IMR-90 (cell line): ENCODE results near the gene ADCY2. TPM values are rescaled to one million over a fixed set of nuclear protein-coding genes. Genes with fewer than 3 reads are reported as not detected.

Source experiments
- ATAC-seq: fragments of 200-7000 bp; cut with Tn5 transposase; 2 replicates; pipeline ENCODE4 v1.9.1; 2020; ENCODE audit warnings: low read depth, mild to moderate bottlenecking, moderate library complexity
- BruUV-seq: library from RNA; stranded (reverse); fragments of 400-500 nt; replicated peaks from 2 replicates; lab custom pipeline; 2021; lab: Mats Ljungman, UMichigan
- CTCF ChIA-PET: fragments of 300-600 bp; formaldehyde crosslinking; extraction: SDS; loops from one replicate; lab custom pipeline; 2021; ENCODE audit warnings: antibody characterized with exemption; lab: Yijun Ruan, JAX
- POLR2A ChIA-PET: fragments of 300-600 bp; sonication (Branson Sonifier 250); formaldehyde crosslinking; loops from one replicate; lab custom pipeline; 2022; ENCODE audit warnings: antibody characterized with exemption; ENCODE audit not compliant: unreplicated experiment; lab: Charles Lee
- DNase-seq: peaks from one replicate; pipeline ENCODE4 v3.0.0; 2013
- H2AFZ ChIP-seq: replicated peaks from 2 replicates; pipeline ENCODE3; 2013; ENCODE audit warnings: low read length, mild to moderate bottlenecking; ENCODE audit not compliant: poor library complexity
- H2AK5ac ChIP-seq: 2 replicates; pipeline ENCODE4 v1.6.1; 2013; ENCODE audit warnings: low read depth, low read length, inconsistent platforms
- H2AK9ac ChIP-seq: replicated peaks from 2 replicates; pipeline ENCODE3; 2013; ENCODE audit warnings: mild to moderate bottlenecking, low read depth, low read length, moderate library complexity; ENCODE audit not compliant: poor library complexity
- H2BK120ac ChIP-seq: 2 replicates; pipeline ENCODE4 v1.6.1; 2013; ENCODE audit warnings: low read depth, low read length, inconsistent platforms
- H2BK15ac ChIP-seq: 3 replicates; pipeline ENCODE4 v1.6.1; 2013; ENCODE audit warnings: low read depth, low read length, inconsistent platforms
- H2BK20ac ChIP-seq: 2 replicates; pipeline ENCODE4 v1.6.1; 2013; ENCODE audit warnings: low read depth, mild to moderate bottlenecking, inconsistent platforms, low read length, moderate library complexity
- H2BK5ac ChIP-seq: 2 replicates; pipeline ENCODE4 v1.6.1; 2013; ENCODE audit warnings: mild to moderate bottlenecking, low read depth, low read length, inconsistent platforms; ENCODE audit not compliant: poor library complexity, severe bottlenecking
- H3K14ac ChIP-seq: replicated peaks from 2 replicates; pipeline ENCODE4 v1.6.1; 2013; ENCODE audit warnings: low read depth, low read length, inconsistent platforms
- H3K18ac ChIP-seq: 2 replicates; pipeline ENCODE4 v1.6.1; 2013; ENCODE audit warnings: low read depth, low read length, control low read depth
- H3K23ac ChIP-seq: 2 replicates; pipeline ENCODE4 v1.6.1; 2013; ENCODE audit warnings: low read depth, low read length, inconsistent platforms
- H3K27ac ChIP-seq: 2 replicates; pipeline ENCODE4 v1.5.1; 2013; ENCODE audit warnings: mild to moderate bottlenecking, control low read depth, low read length; ENCODE audit not compliant: insufficient read depth
- H3K27me3 ChIP-seq: 2 replicates; pipeline ENCODE4 v1.6.1; 2013; ENCODE audit warnings: low read length; ENCODE audit not compliant: control insufficient read depth, insufficient read depth
- H3K36me3 ChIP-seq: 2 replicates; pipeline ENCODE4 v1.6.1; 2013; ENCODE audit warnings: low read length, mixed read lengths; ENCODE audit not compliant: control insufficient read depth, insufficient read depth
- H3K4ac ChIP-seq: 2 replicates; pipeline ENCODE4 v1.6.1; 2013; ENCODE audit warnings: low read depth, low read length, inconsistent platforms
- H3K4me1 ChIP-seq: 2 replicates; pipeline ENCODE4 v1.6.1; 2013; ENCODE audit warnings: low read length, mixed read lengths; ENCODE audit not compliant: control insufficient read depth, insufficient read depth
- H3K4me2 ChIP-seq: 2 replicates; pipeline ENCODE4 v1.6.1; 2013; ENCODE audit warnings: low read depth, mild to moderate bottlenecking, control low read depth, low read length, moderate library complexity
- H3K4me3 ChIP-seq: 2 replicates; pipeline ENCODE4 v1.5.1; 2013; ENCODE audit warnings: low read depth, mild to moderate bottlenecking, control low read depth, low read length, moderate library complexity; ENCODE audit not compliant: insufficient read depth
- H3K56ac ChIP-seq: 2 replicates; pipeline ENCODE4 v1.6.1; 2013; ENCODE audit warnings: low read length, inconsistent platforms; ENCODE audit not compliant: insufficient read depth; ENCODE audit errors: extremely low read depth
- H3K79me1 ChIP-seq, 2 experiments: 2 replicates each; pipeline ENCODE4 v1.6.1; 2013; ENCODE audit warnings: low read length in 2 of 2, inconsistent platforms in 1 of 2, low read depth in 1 of 2
- H3K9ac ChIP-seq: 2 replicates; pipeline ENCODE4 v1.6.1; 2013; ENCODE audit warnings: low read depth, low read length, control low read depth
- H3K9me1 ChIP-seq: 2 replicates; pipeline ENCODE4 v1.6.1; 2013; ENCODE audit warnings: low read length, inconsistent platforms; ENCODE audit not compliant: insufficient read depth
- H3K9me3 ChIP-seq: 2 replicates; pipeline ENCODE4 v1.6.1; 2013; ENCODE audit warnings: low read length; ENCODE audit not compliant: control insufficient read depth, insufficient read depth
- H4K20me1 ChIP-seq: 2 replicates; pipeline ENCODE4 v1.6.1; 2013; ENCODE audit warnings: low read length, inconsistent platforms; ENCODE audit not compliant: insufficient read depth
- H4K5ac ChIP-seq: 2 replicates; pipeline ENCODE4 v1.6.1; 2013; ENCODE audit warnings: mild to moderate bottlenecking, low read depth, low read length, control low read depth
- H4K8ac ChIP-seq, 2 experiments: 2 replicates each; pipeline ENCODE4 v1.6.1; 2013; ENCODE audit warnings: low read depth in 2 of 2, low read length in 2 of 2, control low read depth in 1 of 2, inconsistent platforms in 1 of 2
- H4K91ac ChIP-seq: 2 replicates; pipeline ENCODE4 v1.6.1; 2013; ENCODE audit warnings: low read depth, low read length, inconsistent platforms; ENCODE audit not compliant: insufficient read depth
- CEBPB ChIP-seq: IDR thresholded peaks from 2 replicates; pipeline ENCODE4 v1.6.1; 2012; ENCODE audit warnings: low read depth, low read length, improper control_type of control experiment
- FOS ChIP-seq: fragments of 150-350 bp; IDR thresholded peaks from 2 replicates; pipeline ENCODE4 v1.6.1; 2016; ENCODE audit warnings: low read depth, low read length
- MAZ ChIP-seq: IDR thresholded peaks from 2 replicates; pipeline ENCODE4 v1.6.1; 2012; ENCODE audit warnings: low read depth, mild to moderate bottlenecking, low read length, improper control_type of control experiment, moderate library complexity, borderline replicate concordance
- RFX5 ChIP-seq: IDR thresholded peaks from 2 replicates; pipeline ENCODE4 v1.8.0; 2012; ENCODE audit warnings: low read depth, mild to moderate bottlenecking, low read length, moderate library complexity
- SMC3 ChIP-seq: fragments of 150-350 bp; IDR thresholded peaks from 2 replicates; pipeline ENCODE4 v1.6.1; 2016; ENCODE audit warnings: low read depth, mild to moderate bottlenecking, antibody characterized with exemption, low read length, moderate library complexity
- WGBS, 2 experiments: methylation state at CpG; one replicate each; pipeline versions ENCODE4 v1.1.5 to v1.1.7; 2013; ENCODE audit warnings: missing lambda C conversion rate in 2 of 2; ENCODE audit not compliant: insufficient read length in 1 of 2; ENCODE audit errors: extremely low coverage in 2 of 2; 5-methylcytosine and 5-hydroxymethylcytosine counted together
- dilution Hi-C: fragments of 300-500 bp; cut with HindIII; formaldehyde crosslinking; loops from one replicate; pipeline ENCODE4 v1.14.3; 2018; ENCODE audit warnings: low sequenced_read_pairs; ENCODE audit not compliant: unreplicated experiment
- in situ Hi-C: fragments of 300-500 bp; cut with MboI; formaldehyde crosslinking; loops from 3 replicates; pipeline ENCODE4 v1.14.3; 2019; ENCODE audit warnings: low sequenced_read_pairs, inconsistent platforms, mixed read lengths
- intact Hi-C: fragments of 100-400 bp; cut with micrococcal nuclease; formaldehyde crosslinking; loops from 2 replicates; pipeline ENCODE4 v1.10.0; 2022
- polyA plus RNA-seq, 3 experiments: library from polyadenylated mRNA; depleted of rRNA; stranded (reverse); fragments of >200 nt; gene quantifications; 2 replicates each; pipeline ENCODE4 v1.2.3, GENCODE V29; 2012; ENCODE audit warnings: low replicate concordance in 1 of 3
- total RNA-seq: library from RNA; depleted of rRNA; stranded (reverse); fragments of >200 nt; gene quantifications from 2 replicates; pipeline ENCODE4 v1.2.3, GENCODE V29; 2012

Gene ADCY2
- total and polyA plus RNA-seq, 2 of the 4 experiments (the other 2 are of a cell fraction): not detected

- in situ Hi-C loops (no loop called here), dilution Hi-C loops (no loop called here), intact Hi-C loops (no loop called here)
- ATAC-seq: no peak
- Histone ChIP-seq H4K5ac (no peak overlapping the region), H3K9me3 (peaks cover 13% of the 10 kb centered on the region), H2AFZ (no peak overlapping the region), H4K91ac (no peak overlapping the region), H3K79me1 (no peaks in the 10 kb centered on the region), H3K36me3 (no peaks in the 10 kb centered on the region), H2AK9ac (no peak overlapping the region), H3K18ac (no peak overlapping the region), H3K27ac (no peak overlapping the region), H3K27me3 (no peaks in the 10 kb centered on the region), H3K4ac (no peak overlapping the region), H2AK5ac (no peak overlapping the region), H3K23ac (no peak overlapping the region), H3K56ac (no peak overlapping the region), H4K8ac (no peak overlapping the region), H3K14ac (no peak overlapping the region), H3K4me1 (no peaks in the 10 kb centered on the region), H2BK120ac (no peak overlapping the region), H4K20me1 (no peaks in the 10 kb centered on the region), H3K4me3 (no peak overlapping the region), H3K4me2 (no peak overlapping the region), H2BK15ac (no peak overlapping the region), H3K9ac (no peak overlapping the region), H2BK5ac (no peak overlapping the region), H2BK20ac (no peak overlapping the region), H3K9me1 (no peaks in the 10 kb centered on the region)
- no peak for DNase-seq
- POLR2A ChIA-PET: no interaction called here
- WGBS, 2 experiments: no CpG with 5 or more reads among the region's 9 CpGs
- CTCF ChIA-PET: no interaction called here
- TF ChIP-seq CEBPB (no peak), FOS (no peak), MAZ (no peak), SMC3 (no peak), RFX5 (no peak)
- no TSS peak for BruUV-seq
These were observed 107.6 kb downstream of the ADCY2 start for GRCh38 chr5:7503564-7503963.
